Activated T-cell treated with anti-CD3 and anti-CD28 coated beads, Interleukin-2, amount 50 U/mL, for 24 hours (primary cell): Measurements from ENCODE around the gene PPCDC.
A peak's percentile ranks its signal among the peaks of the same experiment; 100 is the strongest.
"Not testable (repeated sequence)": the region's sequence is repeated elsewhere in the genome, so short reads cannot be mapped to it uniquely, and the experiment has no call there.

Experiments used
- DNase-seq: peaks from one replicate; pipeline ENCODE4 v3.0.0-alpha.2; 2020
- H3K27ac Mint-ChIP-seq: 2 replicates; pipeline ENCODE4 v1.8.0; 2020; ENCODE audit warnings: mild to moderate bottlenecking, mixed read lengths
- H3K27me3 Mint-ChIP-seq: 2 replicates; pipeline ENCODE4 v1.8.0; 2020; ENCODE audit warnings: mixed read lengths
- H3K36me3 Mint-ChIP-seq: 2 replicates; pipeline ENCODE4 v1.8.0; 2020; ENCODE audit warnings: low read depth, mixed read lengths
- H3K4me1 Mint-ChIP-seq: 2 replicates; pipeline ENCODE4 v1.8.0; 2020; ENCODE audit warnings: low read depth, mixed read lengths
- H3K4me3 Mint-ChIP-seq: 2 replicates; pipeline ENCODE4 v1.8.0; 2020; ENCODE audit warnings: mild to moderate bottlenecking, moderate library complexity, mixed read lengths
- H3K9me3 Mint-ChIP-seq: 2 replicates; pipeline ENCODE4 v1.8.0; 2020; ENCODE audit warnings: mixed read lengths

Gene PPCDC

GRCh38 chr15:75059607-75060006 is 36.2 kb downstream of the PPCDC start:
- H3K27me3 Mint-ChIP-seq: no peaks in the 10 kb centered on the region
- no peak overlapping the region for H3K27ac Mint-ChIP-seq
- H3K4me1 Mint-ChIP-seq: peaks cover 8% of the 10 kb centered on the region

GRCh38 chr15:75061272-75061671 is 37.9 kb downstream of the PPCDC start:
- DNase-seq: no peak
- Mint-ChIP-seq H3K36me3 (peaks cover 2% of the 10 kb centered on the region), H3K27me3 (no peaks in the 10 kb centered on the region), H3K4me3 (no peak overlapping the region), H3K9me3 (no peaks in the 10 kb centered on the region), H3K27ac (no peak overlapping the region), H3K4me1 (peaks cover 22% of the 10 kb centered on the region)

More at GRCh38 chr15:75059607-75060006, 36.2 kb downstream of the PPCDC start:
- Mint-ChIP-seq H3K9me3 (no peaks in the 10 kb centered on the region), H3K36me3 (peaks cover 2% of the 10 kb centered on the region), H3K4me3 (no peak overlapping the region)
- DNase-seq: no peak

- Mint-ChIP-seq H3K9me3 (no peaks in the 10 kb centered on the region), H3K36me3 (peaks cover 2% of the 10 kb centered on the region)
- DNase-seq: no peak
Measured at GRCh38 chr15:75062706-75063105, 39.3 kb downstream of the PPCDC start.

GRCh38 chr15:75063338-75063737 is 39.9 kb downstream of the PPCDC start:
- peaks cover 38% of the 10 kb centered on the region for H3K4me1 Mint-ChIP-seq
- H3K9me3 Mint-ChIP-seq: no peaks in the 10 kb centered on the region
- DNase-seq: no peak
- peaks cover 2% of the 10 kb centered on the region for H3K36me3 Mint-ChIP-seq
- H3K27me3 Mint-ChIP-seq: peaks cover 2% of the 10 kb centered on the region
- no peak overlapping the region for H3K4me3 Mint-ChIP-seq
- H3K27ac Mint-ChIP-seq: no peak overlapping the region

More at GRCh38 chr15:75062706-75063105, 39.3 kb downstream of the PPCDC start:
- no peaks in the 10 kb centered on the region for H3K27me3 Mint-ChIP-seq
- H3K4me1 Mint-ChIP-seq: peaks cover 36% of the 10 kb centered on the region
- H3K4me3 Mint-ChIP-seq: no peak overlapping the region
- no peak overlapping the region for H3K27ac Mint-ChIP-seq

GRCh38 chr15:75063889-75064288 is 40.5 kb downstream of the PPCDC start:
- no peak overlapping the region for H3K27ac Mint-ChIP-seq
- no peaks in the 10 kb centered on the region for H3K9me3 Mint-ChIP-seq
- DNase-seq: no peak
- H3K4me3 Mint-ChIP-seq: no peak overlapping the region
- H3K27me3 Mint-ChIP-seq: peaks cover 5% of the 10 kb centered on the region
- H3K4me1 Mint-ChIP-seq: peaks cover 40% of the 10 kb centered on the region
- H3K36me3 Mint-ChIP-seq: peaks cover 2% of the 10 kb centered on the region

DNA sequence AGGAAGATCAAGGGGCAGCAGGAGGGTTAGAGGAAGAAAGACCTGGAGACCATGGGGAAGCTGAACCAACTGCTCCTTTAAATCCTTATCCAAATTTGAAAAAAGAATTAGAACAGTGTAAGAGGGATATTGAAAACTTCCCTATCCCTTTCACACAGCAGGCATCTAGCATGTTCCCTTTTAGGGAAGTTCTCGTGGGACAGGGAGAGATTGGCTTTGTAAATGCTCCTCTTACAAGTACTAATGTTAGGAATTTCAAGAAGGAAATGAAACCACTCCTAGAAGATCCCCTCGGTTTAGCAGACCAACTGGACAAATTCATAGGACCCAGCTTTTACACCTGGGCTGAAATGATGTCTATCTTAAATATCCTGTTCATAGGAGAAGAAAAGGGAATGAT is 41.5 kb downstream of the PPCDC start:
- peaks cover 46% of the 10 kb centered on the region for H3K4me1 Mint-ChIP-seq
- no peaks in the 10 kb centered on the region for H3K9me3 Mint-ChIP-seq
- no peaks in the 10 kb centered on the region for H3K36me3 Mint-ChIP-seq
- no peak overlapping the region for H3K4me3 Mint-ChIP-seq
- peaks cover 7% of the 10 kb centered on the region for H3K27me3 Mint-ChIP-seq
- DNase-seq: no peak
- no peak overlapping the region for H3K27ac Mint-ChIP-seq

- Mint-ChIP-seq H3K4me3 (no peak overlapping the region), H3K27ac (no peak overlapping the region), H3K36me3 (no peaks in the 10 kb centered on the region), H3K9me3 (no peaks in the 10 kb centered on the region), H3K27me3 (peaks cover 10% of the 10 kb centered on the region), H3K4me1 (peaks cover 46% of the 10 kb centered on the region)
- DNase-seq: no peak
Measured at GRCh38 chr15:75065467-75065850, 42.1 kb downstream of the PPCDC start.

GRCh38 chr15:75065851-75066509 is 42.6 kb downstream of the PPCDC start:
- Mint-ChIP-seq H3K9me3 (no peaks in the 10 kb centered on the region), H3K27ac (no peak overlapping the region)

GRCh38 chr15:75067123-75067830 is 43.9 kb downstream of the PPCDC start:
- H3K9me3 Mint-ChIP-seq: no peaks in the 10 kb centered on the region

More at GRCh38 chr15:75065851-75066509, 42.6 kb downstream of the PPCDC start:
- no peak for DNase-seq
- Mint-ChIP-seq H3K4me1 (peaks cover 44% of the 10 kb centered on the region), H3K36me3 (no peaks in the 10 kb centered on the region), H3K27me3 (peaks cover 14% of the 10 kb centered on the region), H3K4me3 (no peak overlapping the region)

GRCh38 chr15:75068748-75069147 is 45.4 kb downstream of the PPCDC start:
- peaks cover 27% of the 10 kb centered on the region for H3K27me3 Mint-ChIP-seq
- peaks cover 38% of the 10 kb centered on the region for H3K4me1 Mint-ChIP-seq
- H3K4me3 Mint-ChIP-seq: no peak overlapping the region

More at GRCh38 chr15:75067123-75067830, 43.9 kb downstream of the PPCDC start:
- no peaks in the 10 kb centered on the region for H3K36me3 Mint-ChIP-seq
- peak overlapping the region; percentile 10 for H3K4me3 Mint-ChIP-seq
- H3K27ac Mint-ChIP-seq: peak overlapping the region; percentile 53
- peaks cover 22% of the 10 kb centered on the region for H3K27me3 Mint-ChIP-seq
- no peak for DNase-seq
- H3K4me1 Mint-ChIP-seq: peaks cover 38% of the 10 kb centered on the region

GRCh38 chr15:75069301-75069925 is 46.0 kb downstream of the PPCDC start:
- H3K27ac Mint-ChIP-seq: no peak overlapping the region
- no peaks in the 10 kb centered on the region for H3K9me3 Mint-ChIP-seq
- H3K36me3 Mint-ChIP-seq: no peaks in the 10 kb centered on the region
- peaks cover 27% of the 10 kb centered on the region for H3K27me3 Mint-ChIP-seq
- peaks cover 38% of the 10 kb centered on the region for H3K4me1 Mint-ChIP-seq
- DNase-seq: no peak
- no peak overlapping the region for H3K4me3 Mint-ChIP-seq

More at GRCh38 chr15:75068748-75069147, 45.4 kb downstream of the PPCDC start:
- Mint-ChIP-seq H3K9me3 (no peaks in the 10 kb centered on the region), H3K27ac (no peak overlapping the region), H3K36me3 (no peaks in the 10 kb centered on the region)
- no peak for DNase-seq

- peaks cover 27% of the 10 kb centered on the region for H3K27me3 Mint-ChIP-seq
- H3K36me3 Mint-ChIP-seq: peaks cover 3% of the 10 kb centered on the region
- DNase-seq: no peak
- H3K9me3 Mint-ChIP-seq: peaks cover 3% of the 10 kb centered on the region
- H3K27ac Mint-ChIP-seq: no peak overlapping the region
- H3K4me3 Mint-ChIP-seq: no peak overlapping the region
- H3K4me1 Mint-ChIP-seq: peaks cover 30% of the 10 kb centered on the region
Measured at GRCh38 chr15:75070674-75071073, 47.3 kb downstream of the PPCDC start.

GRCh38 chr15:75073197-75073596 is 49.8 kb downstream of the PPCDC start:
- Mint-ChIP-seq H3K27ac (no peak overlapping the region), H3K27me3 (peaks cover 27% of the 10 kb centered on the region), H3K4me3 (no peak overlapping the region), H3K36me3 (peaks cover 4% of the 10 kb centered on the region), H3K4me1 (peaks cover 18% of the 10 kb centered on the region), H3K9me3 (peaks cover 8% of the 10 kb centered on the region)
- no peak for DNase-seq

DNA sequence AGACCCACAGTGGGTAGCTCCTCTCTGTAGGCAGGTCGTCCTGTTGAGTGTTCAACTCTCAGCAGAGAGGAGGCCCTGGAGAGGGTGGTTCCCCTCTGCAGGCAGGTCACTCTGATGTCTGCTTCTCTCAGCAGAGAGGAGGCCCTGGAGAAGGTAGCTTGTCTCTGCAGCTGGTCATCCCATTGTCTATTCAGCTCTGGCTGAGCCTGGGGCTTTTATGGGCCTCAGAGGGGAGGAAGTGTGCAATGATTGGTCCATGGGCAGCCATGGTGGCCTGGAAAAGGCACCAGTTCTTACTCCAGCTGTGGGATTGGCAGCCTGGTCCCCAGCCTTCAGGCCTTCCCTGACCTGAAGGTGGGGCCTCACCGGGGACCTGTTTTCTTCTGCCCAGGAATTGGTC is 52.9 kb downstream of the PPCDC start:
- peaks cover 4% of the 10 kb centered on the region for H3K36me3 Mint-ChIP-seq

DNA sequence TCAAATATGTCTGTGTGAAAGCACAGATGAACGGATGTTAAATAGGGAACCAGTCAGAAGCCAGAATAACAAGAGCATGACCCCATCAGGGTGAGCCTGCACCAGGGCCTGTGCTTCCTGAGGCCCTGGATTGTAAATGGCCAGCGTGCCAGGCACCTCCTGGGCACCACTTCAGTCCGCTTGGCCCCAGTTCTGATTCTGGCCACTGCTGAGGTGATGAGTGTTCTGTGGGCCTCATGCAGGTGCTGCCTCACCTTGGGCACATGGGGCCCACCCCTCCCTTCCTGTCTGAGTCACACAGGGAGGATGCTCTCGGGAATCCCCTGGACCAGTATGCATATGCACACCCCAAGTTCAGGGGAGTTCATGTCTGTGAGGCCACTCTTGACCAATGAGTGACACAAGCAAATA is 54.2 kb downstream of the PPCDC start:
- H3K27me3 Mint-ChIP-seq: peaks cover 28% of the 10 kb centered on the region
- DNase-seq, H3K4me1 Mint-ChIP-seq, H3K27ac Mint-ChIP-seq, H3K36me3 Mint-ChIP-seq, H3K4me3 Mint-ChIP-seq: not testable (repeated sequence)
- H3K9me3 Mint-ChIP-seq: peaks cover 11% of the 10 kb centered on the region

More for the DNA sequence above, 52.9 kb downstream of the PPCDC start:
- H3K9me3 Mint-ChIP-seq: peaks cover 8% of the 10 kb centered on the region
- H3K4me3 Mint-ChIP-seq: no peak overlapping the region
- H3K27ac Mint-ChIP-seq: no peak overlapping the region
- peaks cover 27% of the 10 kb centered on the region for H3K27me3 Mint-ChIP-seq
- H3K4me1 Mint-ChIP-seq: peaks cover 9% of the 10 kb centered on the region
- DNase-seq: no peak
